GM19455 (cell line): ENCODE data around the gene PSMD1.

Source experiments
- ATAC-seq: cut with Tn5 transposase; IDR thresholded peaks from one replicate; pipeline ENCODE4 v1.9.1; 2021; ENCODE audit not compliant: unreplicated experiment

Gene PSMD1

DNA sequence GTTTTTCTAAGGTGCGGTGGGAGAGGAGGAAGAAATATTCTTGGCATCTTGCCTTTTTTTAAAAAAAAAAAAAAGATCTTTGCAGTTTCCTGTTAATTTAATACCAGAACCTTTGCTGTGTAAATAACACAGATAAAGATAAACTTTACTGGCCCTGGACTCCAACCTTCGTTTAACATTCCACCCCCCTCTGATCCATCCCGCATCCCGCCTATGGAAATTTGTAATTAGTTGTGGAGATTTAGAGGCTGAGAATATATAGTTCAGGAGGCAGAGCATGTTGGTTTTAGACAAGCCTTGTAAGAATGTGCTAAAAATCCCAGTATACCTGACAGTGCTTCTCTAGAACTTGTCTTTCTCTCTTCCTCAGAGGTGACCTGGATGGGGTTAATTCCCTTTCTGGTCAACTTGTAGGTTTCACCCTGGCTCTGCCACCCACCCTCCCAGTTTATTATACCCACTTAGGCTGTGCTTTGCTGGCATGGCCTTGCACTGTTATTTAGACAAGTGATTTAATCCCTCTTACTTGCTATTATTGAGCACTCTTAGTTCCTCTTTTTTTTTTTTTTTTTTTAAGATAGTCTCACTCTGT, 22.3 kb upstream of the PSMD1 start:
- ATAC-seq = no peak

DNA sequence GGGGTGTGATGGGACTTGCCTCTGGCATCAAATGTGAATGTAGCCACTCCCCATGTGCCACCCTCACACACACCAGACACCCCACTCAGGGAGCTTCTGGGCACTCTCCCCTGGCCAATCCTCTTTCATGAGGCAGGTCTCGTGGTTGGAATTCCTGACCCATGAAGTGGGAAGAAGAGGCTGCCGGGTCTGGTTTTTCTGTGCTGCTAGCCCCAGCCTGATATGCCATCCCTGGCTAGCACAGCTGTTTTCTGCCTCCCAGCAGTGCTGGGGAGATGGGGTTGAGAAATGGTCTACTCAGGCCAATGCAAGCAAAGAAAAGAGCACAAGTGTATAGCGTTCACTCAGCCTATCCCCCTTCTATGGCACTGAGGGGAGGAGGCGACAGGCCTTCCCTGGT, 20.5 kb upstream of the PSMD1 start:
- ATAC-seq = no peak

DNA sequence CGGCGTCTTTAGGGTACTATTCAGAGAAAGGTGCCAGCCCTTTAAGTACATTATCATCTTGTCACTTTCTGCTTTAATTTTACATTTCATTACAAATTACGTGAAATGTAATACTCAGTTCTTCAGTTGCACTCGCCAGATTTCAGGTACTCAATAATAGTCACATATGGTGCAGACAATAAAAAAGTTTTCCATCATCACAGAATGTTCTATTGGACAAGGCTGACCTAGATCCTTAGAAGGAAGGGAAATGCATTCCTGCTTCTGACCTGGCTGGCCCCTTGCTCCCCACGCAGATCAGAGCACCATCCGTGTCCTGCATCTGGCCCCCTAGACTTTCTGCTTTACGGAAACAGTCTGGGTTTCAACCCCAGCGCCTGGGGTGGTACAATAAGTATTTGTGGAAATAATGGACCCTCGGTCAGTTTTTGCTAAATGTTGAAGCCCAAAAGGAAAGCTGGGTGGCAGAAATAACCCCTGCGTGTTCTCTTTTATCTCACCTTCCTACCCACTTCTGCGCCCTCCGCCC, 20.0 kb upstream of the PSMD1 start:
- no peak for ATAC-seq

DNA sequence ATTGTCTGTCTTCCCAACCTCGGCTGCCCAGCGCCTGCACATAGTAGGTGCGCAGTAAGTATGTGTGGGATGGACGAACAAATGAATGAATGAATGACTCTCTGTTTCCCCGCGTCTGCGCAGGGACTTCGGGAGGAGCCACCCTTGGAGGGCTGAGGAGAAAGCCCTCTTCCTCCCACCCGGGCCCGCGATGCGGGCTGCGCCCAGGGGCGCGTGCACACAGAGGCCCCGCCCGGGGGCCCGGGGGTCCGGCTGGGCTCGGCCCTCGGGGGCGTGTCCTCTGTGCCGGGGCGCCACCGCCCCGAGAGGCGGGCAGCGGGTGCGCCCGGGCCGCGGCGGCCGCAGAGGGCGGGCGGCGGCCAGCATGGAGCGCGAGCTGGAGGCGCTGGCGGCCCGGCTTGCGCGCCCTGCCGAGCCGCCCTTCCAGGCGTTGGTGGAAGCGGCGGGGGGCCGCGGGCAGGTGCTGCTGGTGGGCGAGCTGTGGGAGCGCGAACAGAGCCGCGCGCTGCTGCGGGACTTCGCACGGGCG, 19.4 kb upstream of the PSMD1 start, which contains the start of gene C2orf72:
Gene C2orf72 (plus strand): TSS at position 322 of the 529 bp plus-strand sequence. CDS start 43 bp downstream, at position 365.
- no peak for ATAC-seq

DNA sequence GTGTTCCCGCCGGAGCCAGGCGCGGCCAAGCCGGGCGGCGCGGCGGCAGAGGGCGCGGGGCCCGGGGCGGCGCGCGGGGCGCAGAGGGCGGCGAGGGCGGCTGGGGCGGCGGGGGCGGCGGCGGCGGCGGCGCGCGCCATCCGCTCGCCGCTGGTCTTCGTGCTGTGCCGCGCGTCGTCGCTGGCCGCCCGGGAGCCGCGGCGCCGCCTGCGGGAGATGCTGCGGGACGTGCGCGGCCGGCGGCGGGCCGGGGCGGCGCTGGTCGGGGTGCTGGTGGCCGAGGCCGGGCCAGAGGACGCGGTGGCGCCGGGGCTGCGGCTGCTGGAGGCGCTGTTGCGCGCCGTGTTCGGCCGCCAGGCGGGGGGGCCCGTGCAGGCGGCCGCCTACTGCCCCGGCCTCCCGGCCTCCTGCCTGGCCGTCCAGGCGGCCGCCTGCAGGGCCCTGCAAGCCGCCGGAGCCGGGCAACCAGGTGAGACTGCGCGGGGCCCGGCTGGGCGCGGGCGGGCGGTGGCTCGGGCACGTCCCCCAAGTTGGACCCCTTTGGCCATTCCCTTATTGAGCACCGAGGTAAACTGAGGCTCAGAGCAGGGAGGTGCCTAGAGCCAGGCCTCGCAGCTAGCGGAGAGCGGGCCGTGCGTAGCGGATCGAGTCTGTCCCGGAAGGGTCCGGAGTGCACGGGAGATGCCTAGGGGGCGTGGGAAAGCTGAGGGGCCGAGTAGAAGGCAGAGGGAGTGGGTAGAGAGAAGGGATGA, 18.8 kb upstream of the PSMD1 start:
- no peak for ATAC-seq

DNA sequence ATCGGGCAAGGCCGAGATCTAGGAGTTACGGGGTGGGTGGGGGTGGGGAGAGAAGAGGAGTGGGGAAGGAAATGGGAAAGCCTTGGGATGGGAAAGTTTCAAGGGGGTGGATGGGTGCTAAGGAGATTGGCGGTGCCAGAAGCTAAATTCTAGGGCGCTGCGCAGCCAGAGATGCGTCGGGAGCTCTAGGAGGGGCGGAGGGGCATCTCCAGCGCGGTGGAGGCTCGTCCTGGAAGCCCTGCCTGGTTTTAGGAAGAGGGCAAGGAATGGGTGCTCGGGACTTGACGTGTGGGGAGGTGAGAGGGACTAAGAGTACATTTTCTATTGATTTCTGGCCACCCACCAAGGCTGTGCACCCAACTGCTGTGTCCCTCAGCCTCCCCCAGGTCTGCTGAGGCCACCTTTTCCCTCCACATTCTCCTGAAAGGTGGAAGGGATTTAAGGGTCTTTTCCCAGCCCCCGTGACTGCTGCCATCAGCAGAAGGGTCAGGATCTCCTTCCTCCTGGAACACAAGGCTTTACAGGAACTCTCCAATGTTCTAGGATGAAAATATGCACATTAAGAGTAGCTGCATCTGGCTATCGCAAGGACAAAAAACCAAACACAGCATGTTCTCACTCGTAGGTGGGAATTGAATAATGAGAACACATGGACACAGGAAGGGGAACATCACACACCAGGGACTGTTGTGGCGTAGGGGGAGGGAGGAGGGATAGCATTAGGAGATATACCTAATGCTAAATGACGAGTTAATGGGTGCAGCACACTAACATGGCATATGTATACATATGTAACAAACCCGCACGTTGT, 18.0 kb upstream of the PSMD1 start:
- no peak for ATAC-seq

DNA sequence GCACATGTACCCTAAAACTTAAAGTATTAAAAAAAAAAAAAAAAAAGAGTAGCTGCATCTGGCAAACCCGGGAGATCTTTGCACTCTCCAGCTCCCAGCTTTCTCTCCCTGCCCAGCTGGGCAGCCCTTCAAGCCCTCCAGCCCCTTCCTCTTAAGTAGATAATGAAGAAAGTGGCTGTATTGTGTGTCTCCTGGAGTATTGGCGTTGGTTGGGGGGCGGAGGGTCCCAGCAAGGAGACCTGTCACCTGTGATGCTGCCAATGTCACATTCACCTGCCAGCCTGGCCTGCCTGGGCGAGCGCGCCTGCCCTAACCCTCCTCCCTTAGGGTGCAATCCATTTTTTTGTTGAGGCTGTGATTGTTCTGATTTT, 17.4 kb upstream of the PSMD1 start:
- no peak for ATAC-seq

DNA sequence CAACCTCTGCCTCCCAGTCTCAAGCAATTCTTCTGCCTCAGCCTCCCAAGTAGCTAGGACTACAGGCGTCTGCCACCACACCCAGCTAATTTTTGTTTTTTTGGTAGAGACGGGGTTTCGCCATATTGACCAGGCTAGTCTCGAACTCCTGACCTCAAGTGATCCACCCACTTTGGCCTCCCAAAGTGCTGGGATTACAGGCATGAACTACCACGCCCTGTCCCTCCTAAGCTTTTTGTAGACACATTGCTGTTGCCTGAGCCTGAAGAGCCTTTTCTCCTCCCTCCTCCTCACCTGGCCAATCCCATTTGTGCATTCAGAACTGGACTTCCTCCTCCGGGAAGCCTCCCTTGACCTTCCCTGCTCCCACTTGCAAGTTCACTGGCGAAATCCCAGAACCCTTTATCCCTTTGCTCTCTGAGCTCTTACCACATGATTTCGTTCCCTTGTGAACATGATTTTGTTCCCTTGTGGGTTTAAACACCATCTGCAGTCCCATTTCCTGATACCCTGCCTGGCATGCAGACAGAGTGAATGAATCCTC, 16.8 kb upstream of the PSMD1 start:
- ATAC-seq = no peak

DNA sequence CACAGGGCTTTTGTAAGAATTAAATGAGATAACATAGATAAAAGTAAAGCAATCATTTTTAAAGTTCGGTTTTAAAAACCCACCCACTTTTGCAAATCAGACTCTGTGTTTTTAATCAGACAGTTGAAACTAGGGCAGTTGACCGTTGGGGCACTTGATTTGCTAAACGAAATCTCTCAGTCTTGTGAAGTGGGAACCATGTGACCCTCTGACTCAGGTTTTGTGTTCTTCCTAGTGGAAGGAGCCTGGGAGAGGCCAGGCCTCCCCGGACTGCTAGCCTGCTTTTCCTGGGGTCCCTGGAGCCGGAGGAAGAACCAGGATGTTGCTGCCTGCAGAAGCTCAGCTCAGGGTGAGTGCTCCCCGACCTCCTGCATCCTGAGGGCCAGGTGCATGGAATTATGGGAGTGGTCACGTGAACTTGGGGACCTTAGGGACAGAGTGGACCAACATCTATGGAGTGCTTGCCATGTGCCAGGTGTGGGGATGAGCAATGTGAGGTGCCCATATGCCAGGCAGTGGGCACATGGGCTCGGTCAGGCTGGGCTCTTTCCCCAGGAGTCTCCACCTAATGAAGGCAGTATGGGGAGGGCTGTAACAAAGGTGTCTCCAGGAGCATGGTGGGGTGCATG, 15.5 kb upstream of the PSMD1 start:
- no peak for ATAC-seq

DNA sequence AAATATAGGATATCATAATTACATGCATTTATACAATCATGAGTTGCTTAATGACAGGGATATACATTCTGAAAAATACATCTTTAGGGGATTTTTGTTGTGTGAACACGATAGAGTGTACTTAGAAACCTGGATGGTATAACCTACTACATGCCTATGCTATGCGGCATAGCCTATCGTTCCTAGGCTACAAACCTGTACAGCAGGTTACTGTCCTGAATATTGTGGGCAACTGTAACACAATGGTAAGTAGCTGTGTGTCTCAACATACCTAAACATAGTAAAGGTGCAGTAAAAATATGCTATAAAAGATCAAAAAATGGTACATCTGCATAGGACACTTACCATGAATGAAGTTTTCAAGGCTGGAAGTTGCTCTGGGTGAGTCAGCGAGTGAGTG, 12.9 kb upstream of the PSMD1 start:
- no peak for ATAC-seq

DNA sequence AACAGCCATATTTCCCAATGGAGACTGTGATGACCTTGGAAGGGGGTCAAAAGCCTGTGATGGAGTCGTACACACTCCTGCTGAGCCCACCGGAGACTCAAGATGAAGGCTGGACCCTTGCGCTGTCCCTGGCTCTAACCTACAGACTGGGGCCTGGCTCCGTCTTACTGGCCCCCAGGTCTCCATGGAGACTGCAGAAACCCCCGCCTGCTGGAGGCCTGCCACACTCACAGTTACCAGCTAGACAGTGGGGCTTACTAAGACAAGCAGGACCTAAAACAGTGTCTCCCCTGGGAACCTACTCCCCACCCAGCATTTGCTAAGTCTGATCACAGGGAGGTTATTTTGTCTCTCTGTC, 9.8 kb upstream of the PSMD1 start:
- ATAC-seq = no peak

DNA sequence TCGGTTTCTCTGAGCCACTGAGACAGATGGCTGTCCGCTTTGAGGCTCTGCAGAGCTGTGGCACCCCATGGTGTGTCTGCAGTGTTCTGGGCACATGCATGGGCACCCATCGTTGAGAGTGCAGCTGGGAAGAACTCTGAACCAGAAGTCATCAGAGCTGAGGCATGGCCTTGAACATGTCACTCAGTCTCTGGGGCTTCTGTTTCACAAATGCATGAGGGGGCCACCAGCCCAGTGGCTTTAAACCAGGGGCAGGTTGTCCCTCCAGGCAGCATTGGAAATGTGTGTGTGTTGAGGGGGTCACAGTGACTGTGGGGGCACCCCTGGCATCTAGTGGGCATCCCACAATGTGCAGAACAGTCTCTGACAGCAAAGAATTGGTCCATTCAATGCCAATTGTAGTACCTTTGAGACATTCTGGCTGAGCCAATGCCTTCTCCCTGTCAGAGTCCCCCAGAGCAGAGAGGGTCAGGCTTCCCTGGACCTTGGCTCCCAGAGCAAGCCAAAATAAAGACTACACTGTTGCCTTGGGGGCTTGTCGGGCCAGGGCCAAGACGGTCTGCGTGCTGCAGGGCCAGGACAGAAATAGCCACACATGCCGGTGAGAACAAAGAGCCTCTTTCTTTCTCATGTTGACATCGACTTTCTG, 9.3 kb upstream of the PSMD1 start:
- no peak for ATAC-seq

DNA sequence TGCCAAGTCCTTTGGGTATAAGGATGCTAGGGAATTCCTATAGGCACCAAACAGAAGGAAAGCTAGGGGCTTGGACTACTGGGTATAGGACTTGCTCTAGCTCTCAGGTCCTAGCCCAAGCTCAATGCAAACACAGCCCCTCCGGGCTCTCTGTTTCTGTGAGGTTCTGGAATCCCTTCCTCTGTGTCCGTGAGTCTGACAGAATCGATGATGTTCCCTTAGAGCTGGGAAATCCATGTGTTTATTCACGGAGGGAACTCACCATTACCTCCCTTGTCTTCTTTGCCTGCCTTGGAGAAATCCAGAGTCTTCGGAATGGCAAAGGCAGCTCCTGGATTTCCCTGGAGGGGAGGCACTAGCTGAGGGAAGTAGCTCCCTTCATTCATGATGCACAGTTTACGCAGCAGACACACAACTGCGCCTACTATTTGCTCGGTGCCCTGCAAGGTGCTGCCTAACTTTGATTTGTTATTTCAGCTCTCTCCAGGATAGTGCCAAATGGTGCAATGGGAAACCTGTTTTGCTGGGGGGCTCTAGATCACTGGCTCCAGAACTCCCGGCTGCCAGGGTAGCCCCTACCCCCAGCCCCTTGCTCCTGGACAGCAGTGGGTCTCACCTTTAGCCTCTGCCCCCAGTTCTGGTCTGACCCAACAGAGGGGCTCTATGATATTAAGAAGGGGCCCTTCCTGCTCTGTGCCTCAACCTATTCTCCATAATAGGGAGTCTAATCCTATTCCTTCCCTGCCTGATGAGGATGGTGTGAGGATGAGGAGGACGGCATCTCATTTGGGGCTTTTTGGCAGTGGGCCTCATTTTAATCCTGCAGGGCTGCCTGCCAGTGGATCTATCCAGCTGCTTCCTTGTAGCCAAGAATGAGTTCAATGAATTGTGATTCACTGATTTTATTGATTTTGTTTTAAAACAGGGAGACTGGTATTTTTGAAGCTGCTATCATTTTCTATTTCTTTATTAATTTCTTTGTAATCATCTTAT, 8.4 kb upstream of the PSMD1 start:
- ATAC-seq = no peak

DNA sequence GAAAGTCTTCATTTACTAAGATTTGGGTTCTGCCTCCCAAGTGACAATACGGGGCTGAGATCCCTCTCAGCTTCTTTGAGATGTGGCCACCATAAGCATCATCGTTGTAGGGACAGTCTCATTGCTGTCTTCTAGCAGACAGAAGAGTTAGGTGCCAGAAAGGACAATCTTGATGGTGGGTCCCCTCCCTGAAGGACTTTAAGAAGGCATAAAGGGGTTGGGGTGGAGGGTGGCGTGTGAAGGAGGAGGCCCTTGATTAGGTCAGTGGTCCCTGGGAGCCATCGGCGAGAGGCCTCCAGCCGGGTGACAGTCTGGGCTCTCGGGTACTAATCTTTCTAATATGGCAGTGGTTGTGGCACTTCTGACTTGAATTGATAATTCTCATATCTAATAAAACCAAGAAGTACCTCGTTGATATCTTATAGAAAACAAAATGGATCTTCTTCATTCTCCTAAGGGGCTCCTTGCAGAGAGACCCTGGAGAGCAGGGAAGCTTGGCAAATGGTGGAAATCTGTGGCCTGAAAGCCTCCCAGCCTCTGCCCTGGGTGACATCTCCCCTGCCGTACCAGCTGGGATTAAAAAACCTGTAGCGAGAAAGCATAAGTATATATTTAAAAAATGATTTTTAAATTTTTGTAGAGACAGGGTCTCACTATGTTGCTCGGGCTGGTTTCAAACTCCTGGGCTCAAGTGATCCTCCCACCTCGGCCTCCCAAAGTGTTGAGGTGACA, 7.2 kb upstream of the PSMD1 start:
- ATAC-seq = no peak

DNA sequence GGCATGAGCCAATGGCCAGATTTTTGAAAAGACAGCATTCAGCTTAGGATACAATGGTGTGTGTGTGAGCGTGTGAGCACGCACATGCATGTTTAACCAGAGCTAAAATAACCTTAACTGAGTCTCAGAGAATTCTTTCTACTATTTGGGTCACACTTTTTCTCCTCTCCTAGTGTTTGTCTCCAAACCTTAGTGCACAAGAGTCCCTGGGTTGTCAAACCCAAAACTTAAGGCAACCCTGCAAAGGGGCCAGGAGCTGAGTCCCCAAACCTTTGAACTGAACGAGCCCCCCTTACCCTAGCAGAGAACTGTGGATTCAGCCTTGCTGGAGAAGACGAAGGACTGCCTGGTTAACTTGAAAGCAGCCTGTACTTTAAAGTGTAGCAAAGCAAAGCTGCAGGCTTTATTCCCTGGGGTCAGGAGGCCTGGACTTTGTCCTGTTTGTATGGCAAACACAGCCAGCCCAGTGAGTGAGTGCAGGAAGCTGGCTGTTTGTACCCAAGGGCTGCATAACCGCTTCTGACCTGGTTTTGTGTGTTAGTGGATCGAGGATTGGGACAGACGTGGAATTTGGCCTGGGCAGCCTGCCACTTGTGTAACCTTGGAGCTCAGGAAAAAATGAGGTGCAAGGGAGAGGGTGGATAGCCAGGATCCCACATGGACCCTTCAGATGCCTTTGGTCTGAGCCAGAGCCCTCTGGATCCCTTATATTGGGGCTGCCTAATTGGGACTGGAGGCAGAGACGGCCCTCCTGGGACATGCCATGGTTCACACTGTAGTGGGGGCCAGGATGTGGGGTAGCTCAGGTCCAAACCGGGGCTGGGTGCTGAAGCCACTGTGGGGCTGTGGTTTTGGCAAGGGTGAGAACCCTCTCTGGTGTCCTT, 6.4 kb upstream of the PSMD1 start:
- ATAC-seq = no peak

DNA sequence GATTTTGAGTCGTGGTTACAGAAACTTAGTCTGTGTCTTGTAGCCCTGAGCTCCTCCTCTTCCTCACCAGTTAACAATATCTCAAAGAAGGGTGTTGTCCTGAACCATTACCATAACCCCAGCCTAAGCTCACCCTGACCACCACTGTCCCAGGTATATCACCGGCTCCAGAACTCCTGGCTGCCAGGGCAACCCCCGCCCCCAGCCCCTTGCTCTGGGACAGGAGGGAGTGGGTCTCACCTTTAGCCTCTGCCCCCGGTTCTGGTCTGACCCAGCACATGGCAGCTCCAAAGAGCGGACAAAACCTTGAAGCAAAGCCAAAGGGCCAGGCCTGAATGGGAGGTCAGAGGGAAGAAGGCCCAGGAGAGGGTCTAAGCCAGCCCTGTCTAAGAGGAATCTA, 5.6 kb upstream of the PSMD1 start:
- ATAC-seq = no peak
